HT1080 (cell line): ENCODE results near the gene CBX5. TPM values are rescaled to one million over a fixed set of nuclear protein-coding genes. Genes with fewer than 3 reads are reported as not detected.
"Not testable (repeated sequence)": the region's sequence is repeated elsewhere in the genome, so short reads cannot be mapped to it uniquely, and the experiment has no call there.

ENCODE experiments used
- DNase-seq: peaks from one replicate; pipeline ENCODE4 v3.0.0-alpha.2; 2015; ENCODE audit warnings: low read depth
- total RNA-seq: library from RNA; depleted of rRNA; stranded (reverse); fragments of >200 nt; shearing (Covaris generic); gene quantifications from 2 replicates; pipeline ENCODE4 v1.2.3, GENCODE V29; 2014

CBX5 gene
- total RNA-seq, 1 experiment from 2014 or later = 67.6 TPM

- no peak for DNase-seq
Observed at GRCh38 chr12:54270345-54270744, 9.6 kb downstream of the CBX5 start.

GRCh38 chr12:54266852-54267251 lies 13.1 kb downstream of the CBX5 start:
- DNase-seq = no peak

GRCh38 chr12:54265364-54265812 lies 14.5 kb downstream of the CBX5 start:
- DNase-seq = no peak

- DNase-seq = peak; percentile 46
Observed at GRCh38 chr12:54262403-54262925, 17.5 kb downstream of the CBX5 start.

- no peak for DNase-seq
Observed at GRCh38 chr12:54261815-54262402, 18.0 kb downstream of the CBX5 start.

GRCh38 chr12:54259194-54260011 lies 20.5 kb downstream of the CBX5 start:
- DNase-seq = peak; percentile 95

- peak; percentile 74 for DNase-seq
Observed at GRCh38 chr12:54258201-54258681, 21.7 kb downstream of the CBX5 start.

- DNase-seq = no peak
Observed at GRCh38 chr12:54257332-54257731, 22.6 kb downstream of the CBX5 start.

GRCh38 chr12:54253240-54253639 lies 26.7 kb downstream of the CBX5 start:
- DNase-seq = no peak

- peak; percentile 42 for DNase-seq
Observed at GRCh38 chr12:54251667-54252284, 28.1 kb downstream of the CBX5 start.

GRCh38 chr12:54249489-54249888 lies 30.4 kb downstream of the CBX5 start:
- no peak for DNase-seq

GRCh38 chr12:54246011-54246641 lies 33.8 kb downstream of the CBX5 start:
- DNase-seq = no peak

- DNase-seq = no peak
Observed at GRCh38 chr12:54240971-54241588, 38.8 kb downstream of the CBX5 start.

GRCh38 chr12:54240129-54240528 lies 39.8 kb downstream of the CBX5 start:
- no peak for DNase-seq

- no peak for DNase-seq
Observed at GRCh38 chr12:54239620-54240019, 40.3 kb downstream of the CBX5 start.

- DNase-seq = no peak
Observed at GRCh38 chr12:54238531-54238930, 41.4 kb downstream of the CBX5 start.

GRCh38 chr12:54232790-54233189 lies 47.1 kb downstream of the CBX5 start:
- DNase-seq = no peak

GRCh38 chr12:54231269-54231668 lies 48.7 kb downstream of the CBX5 start:
- DNase-seq = not testable (repeated sequence)

- no peak for DNase-seq
Observed at GRCh38 chr12:54230555-54230954, 49.4 kb downstream of the CBX5 start.

- DNase-seq = peak; percentile 91
Observed at GRCh38 chr12:54229624-54230212, 50.2 kb downstream of the CBX5 start.

- no peak for DNase-seq
Observed at GRCh38 chr12:54228471-54228870, 51.5 kb downstream of the CBX5 start.
